ENCODE results near the gene RFX8.

GRCh38 chr2:101395545-101396315 lies 79.2 kb downstream of the RFX8 start:
- TF ChIP-seq, protein P1, sequence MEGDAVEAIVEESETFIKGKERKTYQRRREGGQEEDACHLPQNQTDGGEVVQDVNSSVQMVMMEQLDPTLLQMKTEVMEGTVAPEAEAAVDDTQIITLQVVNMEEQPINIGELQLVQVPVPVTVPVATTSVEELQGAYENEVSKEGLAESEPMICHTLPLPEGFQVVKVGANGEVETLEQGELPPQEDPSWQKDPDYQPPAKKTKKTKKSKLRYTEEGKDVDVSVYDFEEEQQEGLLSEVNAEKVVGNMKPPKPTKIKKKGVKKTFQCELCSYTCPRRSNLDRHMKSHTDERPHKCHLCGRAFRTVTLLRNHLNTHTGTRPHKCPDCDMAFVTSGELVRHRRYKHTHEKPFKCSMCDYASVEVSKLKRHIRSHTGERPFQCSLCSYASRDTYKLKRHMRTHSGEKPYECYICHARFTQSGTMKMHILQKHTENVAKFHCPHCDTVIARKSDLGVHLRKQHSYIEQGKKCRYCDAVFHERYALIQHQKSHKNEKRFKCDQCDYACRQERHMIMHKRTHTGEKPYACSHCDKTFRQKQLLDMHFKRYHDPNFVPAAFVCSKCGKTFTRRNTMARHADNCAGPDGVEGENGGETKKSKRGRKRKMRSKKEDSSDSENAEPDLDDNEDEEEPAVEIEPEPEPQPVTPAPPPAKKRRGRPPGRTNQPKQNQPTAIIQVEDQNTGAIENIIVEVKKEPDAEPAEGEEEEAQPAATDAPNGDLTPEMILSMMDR (IDR thresholded peaks at IDR 0.05): no peak
- TF ChIP-seq POLR2A (IDR thresholded peaks at IDR 0.05): no peak
